ENCODE measurements around the gene KRTAP6-3. TPM values are rescaled to one million over a fixed set of nuclear protein-coding genes. Genes with fewer than 3 reads are reported as not detected.

The KRTAP6-3 gene
- not detected for total RNA-seq
- total RNA-seq (2013), result not detected

DNA sequence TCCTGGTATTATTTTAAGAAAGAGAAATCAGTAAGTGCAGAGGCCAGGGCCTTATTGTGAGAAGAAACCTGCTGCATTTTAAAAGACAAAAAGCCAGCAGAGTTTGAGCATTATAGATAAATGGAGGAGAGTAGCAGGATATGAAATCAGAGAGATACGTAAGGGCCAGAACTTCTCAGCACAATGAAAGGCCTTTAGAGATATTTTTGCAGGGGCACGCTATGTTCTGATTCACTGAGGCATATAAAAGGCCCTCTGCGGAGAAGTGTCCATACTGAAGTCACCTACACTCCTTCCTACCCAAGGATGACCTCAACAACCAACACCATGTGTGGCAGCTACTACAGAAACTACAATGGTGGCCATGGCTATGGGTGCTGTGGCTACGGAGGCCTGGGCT lies at the start of gene KRTAP6-3:
KRTAP6-3 (plus strand) TSS at position 301 of the 400 bp plus-strand sequence; CDS start at position 307, 6 bp downstream.
- Histone ChIP-seq H3K4me1 (ENCODE audit: control insufficient read depth, insufficient read depth, low read length) (no peaks in the 10 kb centered on the region), H3K36me3 (ENCODE audit: control insufficient read depth, insufficient read depth, low read length) (no peaks in the 10 kb centered on the region), H3K4me3 (ENCODE audit: low read length) (no peak within 1 kb of the TSS), H3K27me3 (ENCODE audit: control insufficient read depth, insufficient read depth, low read length) (no peaks in the 10 kb centered on the region), H3K9me3 (ENCODE audit: control insufficient read depth, insufficient read depth, low read length) (no peaks in the 10 kb centered on the region), H3K27ac (ENCODE audit: low read length) (no peak within 1 kb of the TSS)
- Mint-ChIP-seq H3K36me3 (no peaks in the 10 kb centered on the region), H3K27me3 (ENCODE audit: low read depth in 2 of 2) (no peaks in the 10 kb centered on the region), H3K9me3 (peaks cover 6 to 9% of the 10 kb centered on the region in 2 donors), H3K4me1 (no peaks in the 10 kb centered on the region), H3K4me3 (no peak within 1 kb of the TSS), H3K27ac (no peak within 1 kb of the TSS)
- ATAC-seq (no peak), DNase-seq (no peak)
- intact Hi-C loops (cut with micrococcal nuclease), result no loop called here
- TF ChIP-seq, protein P1, sequence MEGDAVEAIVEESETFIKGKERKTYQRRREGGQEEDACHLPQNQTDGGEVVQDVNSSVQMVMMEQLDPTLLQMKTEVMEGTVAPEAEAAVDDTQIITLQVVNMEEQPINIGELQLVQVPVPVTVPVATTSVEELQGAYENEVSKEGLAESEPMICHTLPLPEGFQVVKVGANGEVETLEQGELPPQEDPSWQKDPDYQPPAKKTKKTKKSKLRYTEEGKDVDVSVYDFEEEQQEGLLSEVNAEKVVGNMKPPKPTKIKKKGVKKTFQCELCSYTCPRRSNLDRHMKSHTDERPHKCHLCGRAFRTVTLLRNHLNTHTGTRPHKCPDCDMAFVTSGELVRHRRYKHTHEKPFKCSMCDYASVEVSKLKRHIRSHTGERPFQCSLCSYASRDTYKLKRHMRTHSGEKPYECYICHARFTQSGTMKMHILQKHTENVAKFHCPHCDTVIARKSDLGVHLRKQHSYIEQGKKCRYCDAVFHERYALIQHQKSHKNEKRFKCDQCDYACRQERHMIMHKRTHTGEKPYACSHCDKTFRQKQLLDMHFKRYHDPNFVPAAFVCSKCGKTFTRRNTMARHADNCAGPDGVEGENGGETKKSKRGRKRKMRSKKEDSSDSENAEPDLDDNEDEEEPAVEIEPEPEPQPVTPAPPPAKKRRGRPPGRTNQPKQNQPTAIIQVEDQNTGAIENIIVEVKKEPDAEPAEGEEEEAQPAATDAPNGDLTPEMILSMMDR (IDR thresholded peaks at IDR 0.05), result no peak
- WGBS (ENCODE audit: insufficient coverage), result 91% methylated on average over 4 of the region's 4 CpGs

DNA sequence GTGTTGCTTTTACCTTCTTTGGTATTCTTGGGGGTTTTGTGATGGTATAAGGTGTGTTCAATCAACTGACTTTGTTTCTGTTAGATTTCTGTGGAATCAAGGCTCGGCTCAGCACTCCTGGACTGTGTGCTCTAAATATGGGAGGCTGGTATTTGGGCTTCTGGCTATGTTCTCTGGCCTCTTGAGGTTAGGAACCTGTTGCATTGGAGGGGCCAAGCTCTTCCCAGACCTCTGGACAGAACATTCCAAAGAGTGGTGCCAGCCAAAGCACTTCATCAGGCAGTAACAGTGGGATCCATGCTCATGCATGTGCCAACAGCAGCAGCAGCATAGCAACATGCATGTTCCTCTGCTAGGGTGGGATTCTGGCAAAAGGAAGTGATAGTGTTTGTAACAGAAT lies 39.5 kb upstream of the KRTAP6-3 start:
- ATAC-seq (no peak), DNase-seq (no peak)
- H3K4me1 ChIP-seq (ENCODE audit: control insufficient read depth, insufficient read depth, low read length), result no peaks in the 10 kb centered on the region
- Mint-ChIP-seq H3K4me1 (no peaks in the 10 kb centered on the region), H3K27me3 (ENCODE audit: low read depth in 2 of 2) (no peaks in the 10 kb centered on the region), H3K27ac (no peak overlapping the region), H3K4me3 (no peak overlapping the region), H3K9me3 (peaks cover 20 to 27% of the 10 kb centered on the region in 2 donors), H3K36me3 (peaks cover 7% of the 10 kb centered on the region)
- no peaks in the 10 kb centered on the region for H3K36me3 ChIP-seq (ENCODE audit: control insufficient read depth, insufficient read depth, low read length)
- 62% methylated on average over 1 of the region's 1 CpG for WGBS (ENCODE audit: insufficient coverage)
- intact Hi-C loops (cut with micrococcal nuclease), result no loop called here
- no peaks in the 10 kb centered on the region for H3K27me3 ChIP-seq (ENCODE audit: control insufficient read depth, insufficient read depth, low read length)
- no peak overlapping the region for H3K4me3 ChIP-seq (ENCODE audit: low read length)
- no peak overlapping the region for H3K27ac ChIP-seq (ENCODE audit: low read length)
- H3K9me3 ChIP-seq (ENCODE audit: control insufficient read depth, insufficient read depth, low read length), result peaks cover 3% of the 10 kb centered on the region
- TF ChIP-seq, protein P1 (IDR thresholded peaks at IDR 0.05), result no peak

GRCh38 chr21:30555095-30555494 lies 37.1 kb upstream of the KRTAP6-3 start:
- H3K9me3 ChIP-seq (ENCODE audit: control insufficient read depth, insufficient read depth, low read length), result peaks cover 3% of the 10 kb centered on the region
- Mint-ChIP-seq H3K4me1 (no peaks in the 10 kb centered on the region), H3K27me3 (ENCODE audit: low read depth in 2 of 2) (no peaks in the 10 kb centered on the region), H3K27ac (no peak overlapping the region), H3K36me3 (no peaks in the 10 kb centered on the region), H3K9me3 (peaks cover 13 to 25% of the 10 kb centered on the region in 2 donors), H3K4me3 (no peak overlapping the region)
- H3K27ac ChIP-seq (ENCODE audit: low read length), result no peak overlapping the region
- WGBS (ENCODE audit: insufficient coverage), result no CpG with 5 or more reads among the region's 2 CpGs
- ATAC-seq, result no peak
- no peak overlapping the region for H3K4me3 ChIP-seq (ENCODE audit: low read length)
- H3K4me1 ChIP-seq (ENCODE audit: control insufficient read depth, insufficient read depth, low read length), result no peaks in the 10 kb centered on the region
- H3K36me3 ChIP-seq (ENCODE audit: control insufficient read depth, insufficient read depth, low read length), result no peaks in the 10 kb centered on the region
- TF ChIP-seq, protein P1 (IDR thresholded peaks at IDR 0.05), result no peak
- intact Hi-C loops (cut with micrococcal nuclease), result no loop called here
- no peak for DNase-seq
- H3K27me3 ChIP-seq (ENCODE audit: control insufficient read depth, insufficient read depth, low read length), result no peaks in the 10 kb centered on the region

GRCh38 chr21:30561264-30561895 lies 30.9 kb upstream of the KRTAP6-3 start, which contains the start of gene KRTAP19-7:
TSS of gene KRTAP19-7 (minus strand) at chr21:30561314. CDS start at chr21:30561289, 25 bp downstream.
- Histone ChIP-seq H3K9me3 (ENCODE audit: control insufficient read depth, insufficient read depth, low read length) (no peaks in the 10 kb centered on the region), H3K4me1 (ENCODE audit: control insufficient read depth, insufficient read depth, low read length) (no peaks in the 10 kb centered on the region), H3K27ac (ENCODE audit: low read length) (no peak within 1 kb of the TSS), H3K36me3 (ENCODE audit: control insufficient read depth, insufficient read depth, low read length) (no peaks in the 10 kb centered on the region), H3K27me3 (ENCODE audit: control insufficient read depth, insufficient read depth, low read length) (no peaks in the 10 kb centered on the region), H3K4me3 (ENCODE audit: low read length) (no peak within 1 kb of the TSS)
- no peak for DNase-seq
- no peak within 1 kb of the TSS for H3K4me3 Mint-ChIP-seq
- no peak within 1 kb of the TSS for H3K27ac Mint-ChIP-seq
- 77% methylated on average over 1 of the region's 2 CpGs for WGBS (ENCODE audit: insufficient coverage)
- intact Hi-C loops (cut with micrococcal nuclease), result no loop called here
- TF ChIP-seq, protein P1 (IDR thresholded peaks at IDR 0.05), result no peak
- no peaks in the 10 kb centered on the region for H3K36me3 Mint-ChIP-seq
- no peaks in the 10 kb centered on the region for H3K27me3 Mint-ChIP-seq (ENCODE audit: low read depth in 2 of 2)
- no peak for ATAC-seq
- H3K4me1 Mint-ChIP-seq, result no peaks in the 10 kb centered on the region
- peaks cover 8 to 11% of the 10 kb centered on the region in 2 donors for H3K9me3 Mint-ChIP-seq
